LNCAP (cell line): ENCODE measurements around the gene CAPN10.

Source experiments
- CTCF ChIP-seq: fragments of 450-650 bp; IDR thresholded peaks from 2 replicates; pipeline ENCODE4 v1.5.1; 2017; ENCODE audit warnings: mild to moderate bottlenecking

The CAPN10 gene

GRCh38 chr2:240597419-240598181, 11.1 kb downstream of the CAPN10 start:
- no peak for TF ChIP-seq CTCF

GRCh38 chr2:240598311-240598911, 11.9 kb downstream of the CAPN10 start:
- no peak for TF ChIP-seq CTCF

- TF ChIP-seq CTCF, result no peak
Measured at GRCh38 chr2:240599141-240599583, 12.6 kb downstream of the CAPN10 start.

GRCh38 chr2:240600451-240600961, 14.0 kb downstream of the CAPN10 start:
- TF ChIP-seq CTCF, result no peak

GRCh38 chr2:240601061-240601830, 14.7 kb downstream of the CAPN10 start:
- TF ChIP-seq CTCF, result no peak

GRCh38 chr2:240601831-240602160, 15.3 kb downstream of the CAPN10 start:
- no peak for TF ChIP-seq CTCF

GRCh38 chr2:240602266-240603050, 15.9 kb downstream of the CAPN10 start:
- no peak for TF ChIP-seq CTCF
